HG03025 (cell line): Measurements from ENCODE around the gene TMEM139.

Experiments
- ATAC-seq: cut with Tn5 transposase; IDR thresholded peaks from one replicate; pipeline ENCODE4 v1.9.1; 2021; ENCODE audit warnings: mild to moderate bottlenecking, moderate library complexity; ENCODE audit not compliant: unreplicated experiment, low FRiP score

Gene TMEM139

GRCh38 chr7:143321242-143321641 lies 36.5 kb downstream of the TMEM139 start:
- ATAC-seq = no peak

DNA sequence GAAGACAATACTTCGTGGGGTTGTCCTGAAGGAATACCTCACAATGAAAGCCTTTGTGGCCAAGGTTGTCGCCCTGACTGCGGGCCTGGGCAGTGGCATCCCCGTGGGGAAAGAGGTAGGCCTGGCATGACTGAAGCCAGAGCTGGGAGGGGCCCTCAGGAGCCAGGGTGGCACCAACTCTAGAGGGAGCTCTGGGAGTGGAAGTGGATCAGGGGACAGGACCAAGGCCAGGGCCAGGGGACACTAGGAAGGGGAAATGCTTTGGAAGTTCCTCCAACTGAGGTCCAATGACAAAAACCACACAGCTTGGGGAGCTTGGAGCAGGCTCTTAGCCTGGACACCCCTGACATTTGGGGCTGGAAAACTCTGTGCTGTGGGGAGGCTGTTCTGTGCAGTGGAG lies 37.0 kb downstream of the TMEM139 start:
- ATAC-seq = no peak

DNA sequence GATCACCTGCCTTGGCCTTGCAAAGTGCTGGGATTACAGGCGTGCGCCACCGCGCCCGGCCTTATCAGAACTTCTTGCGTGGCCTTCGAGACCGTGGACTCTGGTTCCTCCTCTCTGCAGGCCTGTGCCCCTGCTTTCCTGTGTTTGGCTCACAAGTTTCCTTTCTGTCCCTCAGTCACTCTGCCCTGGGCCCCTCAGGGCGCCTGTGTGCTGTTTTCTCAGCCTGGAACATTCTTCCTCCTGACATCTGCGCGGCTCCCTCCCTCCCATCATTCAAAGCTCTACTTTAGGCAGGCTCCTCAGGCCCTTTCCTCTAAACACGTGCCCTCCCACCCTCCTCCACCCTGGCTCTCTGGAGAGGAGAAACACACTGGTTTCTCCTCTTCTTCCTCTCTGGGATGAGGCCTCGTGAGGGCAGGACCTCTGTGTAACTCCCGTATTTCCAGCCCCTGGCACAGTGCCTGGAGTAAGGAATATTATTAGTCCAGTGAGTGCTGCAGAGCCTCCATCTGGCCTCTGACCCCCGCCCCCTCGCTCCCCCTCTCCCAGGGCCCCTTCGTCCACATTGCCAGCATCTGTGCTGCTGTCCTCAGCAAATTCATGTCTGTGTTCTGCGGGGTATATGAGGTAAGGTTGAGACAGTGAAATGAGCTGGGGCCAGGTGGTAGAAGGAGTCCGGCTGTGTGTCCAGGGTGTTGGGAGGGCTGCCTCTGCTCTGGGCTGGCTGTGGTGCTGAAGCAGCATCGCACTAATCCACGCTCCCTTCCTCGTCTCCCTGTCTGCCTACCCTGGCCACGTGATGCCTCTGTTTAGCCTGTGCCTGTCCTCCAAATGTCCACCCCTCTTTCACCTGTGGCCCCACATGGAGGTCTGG lies 38.2 kb downstream of the TMEM139 start:
- no peak for ATAC-seq

DNA sequence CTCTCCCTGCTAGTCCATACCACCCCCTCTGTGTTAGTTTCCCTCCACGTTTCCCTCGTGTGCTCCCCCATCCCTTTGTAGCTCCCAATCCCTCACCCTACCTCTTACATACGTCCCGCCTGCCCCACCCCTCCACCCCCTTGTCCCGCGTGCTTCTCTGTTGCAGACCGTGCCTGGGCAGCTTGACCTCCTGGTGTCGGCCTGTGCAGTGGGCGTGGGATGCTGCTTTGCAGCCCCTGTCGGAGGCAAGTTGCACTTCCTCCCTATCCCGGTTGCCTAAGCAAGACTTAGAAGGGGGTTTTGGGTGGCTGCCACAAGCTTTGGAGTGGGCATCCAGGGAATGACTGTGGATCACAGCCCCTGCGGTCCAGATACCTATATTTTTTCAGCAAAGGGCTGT lies 38.9 kb downstream of the TMEM139 start:
- ATAC-seq = no peak

DNA sequence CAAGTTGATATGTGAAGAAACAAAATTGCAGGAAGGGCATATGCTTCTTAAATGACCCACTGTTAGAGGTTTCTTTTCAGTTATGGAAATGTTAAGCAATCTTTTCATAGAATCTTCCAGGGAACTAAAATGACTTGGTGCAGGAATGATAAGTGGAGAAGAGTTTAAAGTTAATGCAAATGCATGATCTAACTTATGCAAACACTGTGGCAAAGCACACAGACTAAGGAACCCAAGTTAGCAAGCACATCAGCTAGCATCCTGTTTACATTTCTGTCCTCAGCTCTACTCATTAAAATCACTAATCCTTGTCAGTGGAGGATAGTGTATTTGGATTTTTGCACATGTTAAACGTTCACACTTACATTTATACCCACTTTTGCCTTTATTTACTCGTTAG lies 40.5 kb downstream of the TMEM139 start:
- ATAC-seq = no peak

DNA sequence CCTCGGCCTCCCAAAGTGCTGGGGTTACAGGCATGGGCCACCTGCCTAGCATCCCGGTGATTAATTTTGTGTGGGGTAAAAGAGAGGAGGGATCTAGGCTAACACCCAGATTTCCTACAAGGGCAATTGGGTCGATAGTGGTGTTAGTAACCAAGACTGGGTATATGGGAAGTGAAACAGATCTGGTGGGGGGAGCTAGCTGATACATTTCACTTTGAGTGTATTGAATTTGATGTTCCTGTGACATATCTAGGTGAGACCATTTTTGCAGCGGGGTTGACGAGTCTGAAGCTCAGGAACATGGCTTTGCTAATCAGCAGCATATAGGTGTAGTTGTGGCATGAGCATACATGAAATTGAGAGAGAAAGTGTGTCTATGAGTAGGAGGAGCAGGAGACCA lies 43.1 kb downstream of the TMEM139 start:
- peak; percentile 65 for ATAC-seq

- ATAC-seq = no peak
Observed at GRCh38 chr7:143329471-143330170, 44.9 kb downstream of the TMEM139 start.

- ATAC-seq = no peak
Observed at GRCh38 chr7:143331179-143331801, 46.5 kb downstream of the TMEM139 start.

DNA sequence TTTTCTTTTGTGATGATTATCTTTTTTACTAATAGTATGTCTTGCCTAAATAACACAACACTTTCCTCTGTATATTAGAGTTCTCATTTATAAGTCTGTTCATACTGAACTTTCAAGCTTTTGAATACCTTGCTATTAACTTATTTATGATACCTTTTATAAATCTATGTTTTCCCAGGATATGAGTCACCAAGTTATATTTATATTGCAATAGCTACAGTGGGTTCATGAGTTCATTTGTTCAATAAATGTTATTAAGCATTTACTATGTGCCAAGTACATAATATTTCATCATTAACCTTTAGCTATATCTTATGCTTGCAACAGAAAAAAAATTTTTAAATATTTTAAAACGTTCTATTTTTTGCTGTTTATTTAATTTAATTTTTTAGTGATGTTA lies 49.5 kb downstream of the TMEM139 start:
- no peak for ATAC-seq

DNA sequence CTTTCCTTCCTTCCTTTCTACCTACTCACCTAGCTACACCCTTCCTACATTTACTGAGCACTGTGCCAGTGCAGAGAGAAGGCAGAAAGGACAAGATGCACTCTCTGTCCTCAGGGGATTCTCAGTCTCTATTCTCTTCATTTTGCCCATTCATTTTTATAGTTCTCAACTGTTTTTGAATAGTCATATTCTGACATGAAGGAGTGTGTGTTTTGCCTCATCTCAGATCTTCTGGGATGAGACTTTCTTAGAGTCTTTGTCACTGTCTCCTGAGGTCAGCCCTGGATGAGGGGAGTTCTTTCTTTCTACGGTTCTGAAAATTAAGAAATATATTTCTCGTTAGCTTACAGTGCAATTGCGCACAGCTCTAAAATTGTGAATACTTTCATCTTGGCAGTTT lies 52.5 kb downstream of the TMEM139 start:
- ATAC-seq = no peak
